Sigmoid colon (tissue), 4 donors: ENCODE measurements around the gene GGACT.

Source experiments
- EP300 ChIP-seq, 4 donors: sonication (generic); formaldehyde crosslinking; IDR thresholded peaks; one replicate each; pipeline ENCODE4 v1.6.1; 2017; ENCODE audit warnings: antibody characterized with exemption in 4 of 4
- POLR2A ChIP-seq, 2 donors: fragments of 450-650 bp; IDR thresholded peaks; one replicate each; pipeline ENCODE4 v1.6.1; 2016; ENCODE audit warnings: antibody characterized with exemption in 2 of 2, mild to moderate bottlenecking in 2 of 2, moderate library complexity in 2 of 2
- POLR2AphosphoS5 ChIP-seq, 4 donors: sonication (generic); formaldehyde crosslinking; IDR thresholded peaks; one replicate each; pipeline ENCODE4 v1.6.1; 2017; ENCODE audit warnings: antibody characterized with exemption in 4 of 4
- TF ChIP-seq, protein P1 (sequence below), 4 experiments: fragments of 450-650 bp in 3 of 4; fragments of 200-600 bp in 1 of 4; IDR thresholded peaks; one replicate each; pipeline ENCODE4 v1.5.1; 2016 to 2019; ENCODE audit warnings: antibody characterized with exemption in 4 of 4, mild to moderate bottlenecking in 3 of 4, moderate library complexity in 2 of 4

- TF ChIP-seq, protein P1, sequence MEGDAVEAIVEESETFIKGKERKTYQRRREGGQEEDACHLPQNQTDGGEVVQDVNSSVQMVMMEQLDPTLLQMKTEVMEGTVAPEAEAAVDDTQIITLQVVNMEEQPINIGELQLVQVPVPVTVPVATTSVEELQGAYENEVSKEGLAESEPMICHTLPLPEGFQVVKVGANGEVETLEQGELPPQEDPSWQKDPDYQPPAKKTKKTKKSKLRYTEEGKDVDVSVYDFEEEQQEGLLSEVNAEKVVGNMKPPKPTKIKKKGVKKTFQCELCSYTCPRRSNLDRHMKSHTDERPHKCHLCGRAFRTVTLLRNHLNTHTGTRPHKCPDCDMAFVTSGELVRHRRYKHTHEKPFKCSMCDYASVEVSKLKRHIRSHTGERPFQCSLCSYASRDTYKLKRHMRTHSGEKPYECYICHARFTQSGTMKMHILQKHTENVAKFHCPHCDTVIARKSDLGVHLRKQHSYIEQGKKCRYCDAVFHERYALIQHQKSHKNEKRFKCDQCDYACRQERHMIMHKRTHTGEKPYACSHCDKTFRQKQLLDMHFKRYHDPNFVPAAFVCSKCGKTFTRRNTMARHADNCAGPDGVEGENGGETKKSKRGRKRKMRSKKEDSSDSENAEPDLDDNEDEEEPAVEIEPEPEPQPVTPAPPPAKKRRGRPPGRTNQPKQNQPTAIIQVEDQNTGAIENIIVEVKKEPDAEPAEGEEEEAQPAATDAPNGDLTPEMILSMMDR (IDR thresholded peaks at IDR 0.05) = no peak
- no peak for TF ChIP-seq EP300 (IDR thresholded peaks at IDR 0.05)
- no peak for TF ChIP-seq POLR2A (IDR thresholded peaks at IDR 0.05)
- TF ChIP-seq POLR2AphosphoS5 (IDR thresholded peaks at IDR 0.05) = no peak
Observed at GRCh38 chr13:100596516-100596915, 7.9 kb upstream of the GGACT start.
